ENCODE measurements around the gene TNS1. TPM values are rescaled to one million over a fixed set of nuclear protein-coding genes. Genes with fewer than 3 reads are reported as not detected.
A peak's percentile ranks its signal among the peaks of the same experiment; 100 is the strongest.

The TNS1 gene
- total RNA-seq, 1 donor from 2014 or later, result 7.9 TPM

DNA sequence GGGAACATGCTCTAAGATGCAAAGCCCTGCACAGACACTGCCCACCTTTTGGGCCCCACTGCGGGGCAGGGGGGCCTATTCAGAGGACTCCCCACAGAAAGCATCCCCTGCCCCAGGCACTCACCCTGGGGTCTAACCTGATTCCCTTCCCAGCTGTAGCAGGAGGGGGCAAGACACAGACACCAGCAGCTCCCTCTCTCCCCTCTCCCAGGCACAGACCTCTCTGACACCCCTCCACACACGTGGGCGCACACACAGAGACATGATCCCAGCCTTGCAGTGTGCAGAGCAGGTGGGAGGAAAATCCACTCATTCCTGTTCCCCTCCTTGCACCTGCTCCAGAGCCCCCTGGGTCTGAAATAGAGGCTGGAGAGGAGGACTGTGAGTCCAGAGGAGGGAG, 10.7 kb downstream of the TNS1 start:
- H3K9me3 Mint-ChIP-seq (ENCODE audit: low read depth), result no peaks in the 10 kb centered on the region
- DNase-seq (ENCODE audit: low spot score, unreplicated experiment), result no peak
- no peak overlapping the region for H3K27ac Mint-ChIP-seq
- TF ChIP-seq, protein P1, sequence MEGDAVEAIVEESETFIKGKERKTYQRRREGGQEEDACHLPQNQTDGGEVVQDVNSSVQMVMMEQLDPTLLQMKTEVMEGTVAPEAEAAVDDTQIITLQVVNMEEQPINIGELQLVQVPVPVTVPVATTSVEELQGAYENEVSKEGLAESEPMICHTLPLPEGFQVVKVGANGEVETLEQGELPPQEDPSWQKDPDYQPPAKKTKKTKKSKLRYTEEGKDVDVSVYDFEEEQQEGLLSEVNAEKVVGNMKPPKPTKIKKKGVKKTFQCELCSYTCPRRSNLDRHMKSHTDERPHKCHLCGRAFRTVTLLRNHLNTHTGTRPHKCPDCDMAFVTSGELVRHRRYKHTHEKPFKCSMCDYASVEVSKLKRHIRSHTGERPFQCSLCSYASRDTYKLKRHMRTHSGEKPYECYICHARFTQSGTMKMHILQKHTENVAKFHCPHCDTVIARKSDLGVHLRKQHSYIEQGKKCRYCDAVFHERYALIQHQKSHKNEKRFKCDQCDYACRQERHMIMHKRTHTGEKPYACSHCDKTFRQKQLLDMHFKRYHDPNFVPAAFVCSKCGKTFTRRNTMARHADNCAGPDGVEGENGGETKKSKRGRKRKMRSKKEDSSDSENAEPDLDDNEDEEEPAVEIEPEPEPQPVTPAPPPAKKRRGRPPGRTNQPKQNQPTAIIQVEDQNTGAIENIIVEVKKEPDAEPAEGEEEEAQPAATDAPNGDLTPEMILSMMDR (IDR thresholded peaks at IDR 0.05; ENCODE audit: unreplicated experiment), result no peak
- H3K4me1 Mint-ChIP-seq (ENCODE audit: low read depth), result peaks cover 17% of the 10 kb centered on the region
- H3K27me3 Mint-ChIP-seq, result peaks cover 24% of the 10 kb centered on the region
- H3K4me3 Mint-ChIP-seq (ENCODE audit: low read depth), result no peak overlapping the region
- H3K36me3 Mint-ChIP-seq (ENCODE audit: insufficient read depth), result no peaks in the 10 kb centered on the region

DNA sequence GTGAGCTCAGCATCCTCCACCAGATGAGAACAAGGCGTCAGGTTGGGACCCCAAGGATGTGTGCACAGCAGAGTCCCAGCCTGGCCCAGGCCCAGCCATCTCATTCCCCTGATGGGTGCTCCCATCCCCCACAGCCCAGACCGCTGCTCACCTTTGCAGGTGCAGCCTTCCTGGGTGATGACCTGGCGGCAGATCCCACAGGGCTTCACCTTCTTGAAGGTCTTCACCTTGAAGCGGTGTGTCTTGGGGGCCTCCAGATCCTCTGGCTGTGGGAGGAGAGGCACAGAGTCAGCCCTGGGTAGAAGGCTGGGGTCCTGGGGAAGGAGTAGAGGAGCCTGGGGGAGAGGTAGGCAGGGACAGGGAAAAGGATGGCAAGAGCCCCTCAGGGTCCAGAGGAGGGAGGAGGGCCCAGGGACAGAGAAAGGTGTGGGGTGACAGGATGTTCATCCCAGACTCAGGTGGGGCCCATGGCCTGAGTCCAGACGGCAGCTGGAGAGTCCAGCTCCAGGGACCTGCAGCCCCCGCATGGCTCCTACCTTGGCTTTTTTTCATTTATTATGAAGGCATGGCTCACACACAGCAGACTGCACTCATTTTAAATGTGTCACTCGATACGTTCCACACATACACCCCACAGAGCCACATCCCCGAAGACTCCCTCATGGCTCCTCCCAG, 11.9 kb downstream of the TNS1 start:
- peaks cover 21% of the 10 kb centered on the region for H3K27me3 Mint-ChIP-seq
- H3K4me3 Mint-ChIP-seq (ENCODE audit: low read depth), result no peak overlapping the region
- H3K36me3 Mint-ChIP-seq (ENCODE audit: insufficient read depth), result no peaks in the 10 kb centered on the region
- no peak for DNase-seq (ENCODE audit: low spot score, unreplicated experiment)
- H3K27ac Mint-ChIP-seq, result no peak overlapping the region
- peaks cover 17% of the 10 kb centered on the region for H3K4me1 Mint-ChIP-seq (ENCODE audit: low read depth)
- no peaks in the 10 kb centered on the region for H3K9me3 Mint-ChIP-seq (ENCODE audit: low read depth)
- TF ChIP-seq, protein P1 (IDR thresholded peaks at IDR 0.05; ENCODE audit: unreplicated experiment), result no peak

DNA sequence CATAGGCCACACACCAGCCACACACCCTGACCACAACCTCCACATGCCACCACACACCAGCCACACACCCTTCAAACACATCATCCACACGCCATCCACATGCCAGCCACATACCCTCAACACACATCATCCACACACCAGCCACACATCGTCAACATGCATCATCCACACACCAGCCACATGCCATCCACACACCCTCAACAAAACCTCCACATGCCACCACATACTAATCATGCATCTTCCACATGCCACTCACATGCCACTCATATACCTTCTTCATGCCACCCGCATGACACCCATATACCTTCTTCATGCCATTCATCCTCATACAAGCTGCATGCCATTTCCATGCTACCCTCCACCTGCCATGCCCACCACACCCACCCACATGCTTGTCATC, 12.4 kb downstream of the TNS1 start:
- H3K36me3 Mint-ChIP-seq (ENCODE audit: insufficient read depth), result no peaks in the 10 kb centered on the region
- H3K4me3 Mint-ChIP-seq (ENCODE audit: low read depth), result no peak overlapping the region
- peaks cover 17% of the 10 kb centered on the region for H3K4me1 Mint-ChIP-seq (ENCODE audit: low read depth)
- DNase-seq (ENCODE audit: low spot score, unreplicated experiment), result no peak
- no peak overlapping the region for H3K27ac Mint-ChIP-seq
- no peaks in the 10 kb centered on the region for H3K9me3 Mint-ChIP-seq (ENCODE audit: low read depth)
- TF ChIP-seq, protein P1 (IDR thresholded peaks at IDR 0.05; ENCODE audit: unreplicated experiment), result no peak
- peaks cover 21% of the 10 kb centered on the region for H3K27me3 Mint-ChIP-seq

DNA sequence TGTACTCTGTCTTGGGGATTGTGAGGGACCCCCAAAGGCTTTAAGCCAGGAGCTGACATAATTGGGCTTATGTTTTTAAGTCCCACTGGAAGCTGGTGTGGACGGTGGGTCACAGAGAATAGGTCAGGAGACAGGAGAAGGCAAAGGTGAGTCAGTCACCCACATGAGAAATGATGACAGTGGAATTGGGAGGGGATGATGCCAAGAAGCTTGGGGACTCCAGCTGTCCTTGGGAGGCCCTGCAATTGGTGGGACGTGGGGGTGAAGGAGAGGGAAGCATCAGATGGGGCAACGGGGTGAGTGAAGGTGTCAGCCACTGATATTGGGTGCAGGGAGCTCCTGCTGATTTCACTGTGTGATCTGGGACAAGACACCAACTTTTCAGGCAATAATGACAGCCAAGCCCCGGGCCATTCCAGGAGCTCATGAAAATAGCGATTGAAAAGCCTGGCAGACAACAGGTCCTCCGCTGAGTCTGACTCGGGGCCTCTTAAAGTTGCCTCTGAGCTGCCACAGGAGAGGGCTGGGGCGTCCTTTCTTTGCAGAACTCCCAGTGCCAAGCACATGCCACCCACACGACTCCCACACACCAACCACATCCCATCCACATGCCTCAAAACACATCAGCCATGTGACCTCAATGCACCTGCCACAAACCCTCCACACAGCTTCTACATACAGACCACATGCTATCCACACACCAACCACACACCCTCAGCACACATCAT, 13.4 kb downstream of the TNS1 start:
- TF ChIP-seq, protein P1 (IDR thresholded peaks at IDR 0.05; ENCODE audit: unreplicated experiment), result no peak
- Mint-ChIP-seq H3K27me3 (peaks cover 17% of the 10 kb centered on the region), H3K9me3 (ENCODE audit: low read depth) (no peaks in the 10 kb centered on the region), H3K4me1 (ENCODE audit: low read depth) (peaks cover 11% of the 10 kb centered on the region), H3K27ac (no peak overlapping the region), H3K36me3 (ENCODE audit: insufficient read depth) (no peaks in the 10 kb centered on the region), H3K4me3 (ENCODE audit: low read depth) (no peak overlapping the region)
- DNase-seq (ENCODE audit: low spot score, unreplicated experiment), result no peak

DNA sequence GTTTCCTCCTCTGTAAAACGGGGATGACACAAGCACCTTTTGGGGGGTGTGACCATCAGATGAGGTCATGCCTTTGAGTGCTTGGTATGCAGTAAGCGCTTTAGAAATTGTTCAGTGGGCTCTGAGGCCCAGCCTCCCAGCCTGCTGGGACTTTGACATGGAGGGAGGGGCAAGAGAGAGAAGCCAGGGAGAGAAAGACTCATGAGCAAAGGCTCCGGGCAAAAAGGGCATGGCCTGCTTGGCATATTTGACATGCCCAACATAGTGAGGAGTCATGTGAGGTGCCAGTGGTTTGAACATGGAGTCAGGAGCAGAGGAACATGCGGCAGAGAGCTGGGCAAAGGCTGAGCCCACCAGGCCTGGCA, 14.0 kb downstream of the TNS1 start:
- H3K4me3 Mint-ChIP-seq (ENCODE audit: low read depth), result no peak overlapping the region
- DNase-seq (ENCODE audit: low spot score, unreplicated experiment), result no peak
- peak overlapping the region; percentile 98 for H3K27ac Mint-ChIP-seq

More for the DNA sequence above, 14.0 kb downstream of the TNS1 start:
- Mint-ChIP-seq H3K27me3 (peaks cover 17% of the 10 kb centered on the region), H3K4me1 (ENCODE audit: low read depth) (peaks cover 11% of the 10 kb centered on the region), H3K9me3 (ENCODE audit: low read depth) (no peaks in the 10 kb centered on the region), H3K36me3 (ENCODE audit: insufficient read depth) (no peaks in the 10 kb centered on the region)
- TF ChIP-seq, protein P1 (IDR thresholded peaks at IDR 0.05; ENCODE audit: unreplicated experiment), result no peak
